SKM-1 treated with dmso at 0.1 percent for 144 hours (cell line): ENCODE results near the gene ARHGAP20.
"Not testable (repeated sequence)": the region's sequence is repeated elsewhere in the genome, so short reads cannot be mapped to it uniquely, and the experiment has no call there.

Experiments used
- DNase-seq: peaks from one replicate; lab custom pipeline; 2025; ENCODE audit not compliant: unreplicated experiment; lab: John Stamatoyannopoulos, UW

Gene ARHGAP20

DNA sequence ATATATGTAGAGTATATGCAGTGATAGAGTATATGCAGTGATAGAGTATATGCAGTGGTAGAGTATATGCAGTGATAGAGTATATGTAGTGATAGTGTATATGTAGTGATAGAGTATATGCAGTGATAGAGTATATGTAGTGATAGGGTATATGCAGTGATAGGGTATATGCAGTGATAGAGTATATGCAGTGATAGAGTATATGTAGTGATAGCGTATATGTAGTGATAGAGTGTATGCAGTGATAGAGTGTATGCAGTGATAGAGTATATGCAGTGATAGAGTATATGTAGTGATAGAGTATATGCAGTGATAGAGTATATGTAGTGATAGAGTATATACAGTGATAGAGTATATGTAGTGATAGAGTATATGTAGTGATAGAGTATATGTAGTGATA is 92.9 kb downstream of the ARHGAP20 start:
- not testable (repeated sequence) for DNase-seq

DNA sequence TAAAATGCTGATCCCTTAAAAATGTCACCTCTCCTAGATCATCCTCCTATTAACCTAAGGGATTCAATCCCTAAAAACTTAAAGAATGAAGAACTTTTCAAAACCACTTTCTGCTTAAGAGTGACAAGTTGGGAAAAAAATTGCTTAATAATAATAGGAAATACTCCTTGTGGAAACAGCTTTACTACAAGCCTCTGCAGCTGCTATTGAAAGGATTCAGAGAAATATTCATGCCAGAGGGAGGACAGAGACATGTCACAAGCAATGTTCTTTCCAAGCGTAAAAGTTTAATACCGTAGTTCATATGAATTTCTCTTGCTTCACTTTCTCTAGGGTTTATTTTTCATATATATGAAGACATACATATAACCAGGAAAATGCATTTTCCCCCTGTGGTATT is 98.2 kb downstream of the ARHGAP20 start:
- no peak for DNase-seq

DNA sequence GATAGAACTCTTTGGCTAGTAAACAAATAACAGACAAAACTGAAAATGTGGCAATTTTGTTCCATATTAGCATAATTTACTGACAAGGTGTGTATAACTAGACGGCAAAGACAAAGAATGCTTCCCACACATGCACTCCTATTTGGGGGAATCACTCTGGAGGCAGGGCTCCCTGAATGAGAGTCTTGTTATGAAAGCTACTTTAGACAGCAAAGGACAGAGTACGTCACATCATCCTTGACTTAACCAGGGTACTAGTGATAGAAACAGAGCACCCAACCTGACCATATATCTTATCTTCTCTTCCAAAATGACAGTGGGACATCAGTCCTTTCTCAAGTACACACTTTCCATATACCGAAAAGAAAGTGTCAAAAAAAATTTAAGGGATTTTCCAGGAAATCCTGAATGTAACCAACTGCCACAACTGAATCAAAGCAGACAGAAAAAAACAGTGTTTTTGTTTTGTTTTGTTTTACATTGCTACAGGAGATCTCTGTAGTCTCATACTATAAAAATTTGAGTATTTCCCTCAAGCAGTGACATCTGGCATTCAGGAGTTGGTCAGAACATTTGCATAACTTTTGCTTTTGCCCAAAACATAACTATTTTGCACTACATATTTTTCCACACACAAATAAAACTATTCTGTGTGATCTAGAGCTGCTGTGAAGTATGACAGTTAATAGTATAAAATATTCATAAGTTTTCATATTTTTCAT is 98.9 kb downstream of the ARHGAP20 start:
- no peak for DNase-seq

DNA sequence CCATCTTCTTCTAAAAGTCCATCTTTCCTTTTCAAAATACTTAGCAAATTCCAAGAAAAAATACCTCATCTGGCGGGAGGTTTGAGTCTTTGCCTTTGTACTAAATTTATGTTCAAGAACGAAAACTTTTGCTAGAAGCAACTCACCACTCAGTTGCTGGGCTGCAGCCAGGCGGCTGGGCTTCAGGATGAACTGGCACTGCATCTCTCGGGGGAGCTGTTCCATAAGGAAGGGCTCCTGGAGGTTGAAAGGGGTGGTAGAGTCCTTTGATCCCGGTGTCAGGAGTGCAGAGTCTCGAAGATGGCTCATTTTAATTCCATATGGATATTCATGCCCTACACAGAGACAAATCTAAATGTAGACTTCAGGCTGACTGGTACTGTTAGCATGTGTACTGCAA is 105.8 kb downstream of the ARHGAP20 start:
- DNase-seq, result no peak

DNA sequence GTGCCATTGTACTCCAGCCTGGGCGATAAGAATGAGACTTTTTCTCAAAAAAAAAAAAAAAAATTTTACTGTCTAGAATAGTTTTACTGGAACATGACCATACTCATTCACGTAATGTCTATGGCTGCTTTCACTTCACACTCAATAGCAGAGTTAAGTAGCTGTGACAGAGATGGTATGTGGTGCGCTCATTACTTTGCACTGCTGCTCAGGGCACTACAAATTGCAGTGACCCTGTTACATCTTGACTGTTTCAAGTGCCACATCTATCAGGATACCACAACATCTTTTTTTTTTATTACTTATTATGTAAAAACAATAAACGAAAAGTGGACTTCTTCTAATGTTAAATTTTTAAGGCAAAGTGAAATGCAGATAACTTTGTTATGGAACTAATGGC is 110.3 kb downstream of the ARHGAP20 start:
- DNase-seq, result no peak

GRCh38 chr11:110600322-110600721 is 111.9 kb downstream of the ARHGAP20 start:
- no peak for DNase-seq

DNA sequence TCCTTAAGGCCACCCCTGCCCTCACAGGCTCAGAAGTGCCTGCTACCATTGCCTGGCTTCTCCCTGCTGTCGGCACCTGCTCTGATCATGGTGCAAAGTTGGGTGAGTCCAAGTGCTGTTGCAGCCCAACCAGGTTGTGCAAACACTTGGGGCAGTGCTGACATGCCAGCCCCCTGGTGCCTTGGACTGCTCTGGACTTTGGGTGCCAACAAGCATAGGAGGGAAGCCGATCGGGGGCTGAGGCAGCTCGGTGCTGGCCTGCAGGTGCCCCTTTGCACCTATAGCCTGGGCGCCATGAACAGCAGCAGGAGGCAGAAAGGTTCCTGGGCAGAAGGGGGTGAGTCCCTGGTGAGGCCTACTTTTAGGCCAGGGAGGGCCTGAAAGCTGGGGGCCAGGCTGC is 113.0 kb downstream of the ARHGAP20 start:
- no peak for DNase-seq

GRCh38 chr11:110598725-110599124 is 113.5 kb downstream of the ARHGAP20 start:
- no peak for DNase-seq

DNA sequence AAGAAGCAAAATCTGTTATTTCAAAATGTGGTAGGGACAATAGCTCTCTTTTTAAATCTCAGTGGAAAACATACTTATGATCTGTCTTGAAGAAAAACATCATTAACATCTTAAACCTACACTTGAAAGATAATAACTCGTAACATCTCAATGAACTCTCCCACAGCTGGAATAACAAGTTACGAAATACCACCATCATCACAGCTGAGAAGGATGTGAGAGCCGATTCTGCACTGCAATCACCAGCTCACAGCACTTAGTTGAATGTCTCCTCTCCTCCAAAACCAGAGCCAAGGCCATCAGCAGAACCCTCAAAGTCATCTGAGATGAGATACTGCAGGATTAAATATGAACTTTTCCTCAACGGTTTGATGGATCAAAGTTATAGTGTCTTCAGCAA is 124.3 kb downstream of the ARHGAP20 start:
- no peak for DNase-seq

DNA sequence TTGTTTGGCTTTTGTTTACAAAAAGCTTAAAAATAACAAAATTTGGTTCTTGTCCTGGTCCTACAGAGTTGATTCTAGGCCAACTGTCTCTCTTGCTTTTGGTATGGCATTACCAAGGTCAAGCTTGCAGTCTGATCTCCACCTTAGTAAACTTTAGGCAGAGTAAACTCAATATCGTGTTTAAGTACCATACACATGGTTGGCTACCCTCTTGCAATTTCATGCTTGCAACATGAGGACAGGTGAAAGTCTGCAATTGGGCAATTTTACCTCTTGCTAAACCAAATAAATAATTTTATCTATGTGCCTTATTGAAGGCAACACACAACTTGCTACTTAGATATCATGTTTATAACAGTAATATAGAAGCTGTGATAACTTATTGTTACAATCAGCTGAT is 125.1 kb downstream of the ARHGAP20 start:
- no peak for DNase-seq

DNA sequence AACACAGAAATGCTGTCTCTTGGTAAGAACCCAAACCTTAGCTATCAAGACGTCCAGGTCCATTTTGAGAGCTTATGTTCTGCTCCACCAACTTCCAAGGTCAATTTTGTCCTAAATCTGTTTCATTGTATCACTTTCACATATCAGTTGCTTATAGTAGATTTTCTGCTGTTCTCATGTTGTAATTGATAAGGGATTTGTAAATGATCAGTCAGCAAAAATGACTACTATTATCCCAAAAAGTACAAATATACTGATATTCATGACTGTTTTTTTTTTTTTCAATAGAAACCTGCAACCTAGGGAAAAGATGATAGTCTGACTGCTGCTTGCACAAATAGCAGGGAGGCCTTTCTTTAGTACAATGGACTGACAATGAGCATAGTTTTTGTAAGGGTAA is 128.1 kb downstream of the ARHGAP20 start:
- no peak for DNase-seq

DNA sequence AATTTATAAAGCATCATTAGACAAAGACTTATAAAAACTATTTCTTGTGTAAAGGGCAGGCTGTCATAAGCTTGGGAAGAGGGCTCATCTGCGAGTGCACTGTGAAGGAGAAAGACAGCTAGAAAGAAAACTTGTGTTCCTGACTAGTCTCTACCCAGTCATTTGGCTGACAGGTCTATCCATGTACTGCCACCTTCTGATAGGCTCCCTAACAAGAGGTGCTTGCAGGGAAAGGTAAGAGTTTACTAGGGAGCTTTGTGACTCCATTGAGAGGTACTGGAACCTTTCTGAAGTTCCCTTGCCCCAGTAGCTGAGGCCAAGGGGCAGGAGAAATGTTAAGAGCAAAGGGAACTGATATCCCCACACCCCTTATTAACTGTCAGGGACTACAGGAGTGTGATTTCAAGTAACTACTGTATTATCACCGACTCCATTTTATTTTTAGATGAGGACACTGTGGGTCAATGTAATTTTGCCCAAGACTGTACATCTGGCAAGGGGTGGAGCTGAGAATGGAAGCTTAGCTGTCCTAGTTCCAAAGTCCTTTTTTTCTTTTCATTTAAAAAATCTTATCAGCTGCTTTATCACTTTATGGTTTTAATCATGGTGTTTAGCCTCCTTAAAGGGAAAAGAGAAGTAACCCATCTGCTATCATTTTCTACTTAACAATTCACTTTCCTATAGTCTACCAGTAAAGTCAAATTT is 129.4 kb downstream of the ARHGAP20 start:
- DNase-seq, result no peak

DNA sequence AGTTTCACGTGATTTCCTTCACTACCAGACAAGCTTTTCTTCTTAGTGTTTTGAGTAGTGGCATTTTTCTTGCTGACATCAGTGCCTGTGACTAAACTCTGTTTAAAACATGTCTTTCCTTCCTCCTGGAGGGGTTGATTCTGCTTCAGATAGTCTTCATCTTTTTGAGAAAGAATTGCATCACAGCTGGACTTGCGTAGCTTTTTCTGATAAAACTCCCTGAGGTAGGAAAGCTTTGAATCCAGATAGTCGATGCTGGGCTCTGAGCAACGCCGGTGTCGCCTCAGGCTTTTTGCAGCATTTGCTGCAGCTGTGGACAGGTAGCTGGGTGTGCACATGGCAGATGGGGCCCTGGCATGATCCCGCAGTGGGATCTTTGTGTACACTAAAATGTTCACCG is 131.7 kb downstream of the ARHGAP20 start:
- no peak for DNase-seq

- DNase-seq, result no peak
These were observed 138.8 kb downstream of the ARHGAP20 start for GRCh38 chr11:110573411-110573810.

GRCh38 chr11:110571081-110571720 is 141.0 kb downstream of the ARHGAP20 start:
- DNase-seq, result peak; percentile 3

DNA sequence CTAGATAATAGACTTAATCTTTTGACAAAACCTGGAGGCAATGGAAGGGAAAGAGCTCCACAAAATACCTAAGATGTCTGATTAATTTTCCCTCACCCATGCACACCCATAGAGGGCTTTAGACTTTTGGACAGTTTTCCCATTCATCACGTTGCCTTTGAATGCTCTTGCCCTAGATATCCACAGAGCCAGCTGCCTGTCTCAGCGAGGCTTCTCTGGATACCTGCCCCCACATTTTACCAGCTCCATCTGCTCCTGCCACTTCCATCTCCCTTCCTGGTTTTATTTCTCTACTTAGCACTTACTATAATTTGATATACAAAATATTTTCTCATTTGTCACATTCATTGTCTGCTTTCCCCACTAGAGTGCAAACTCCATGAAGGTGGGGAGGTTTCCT is 145.7 kb downstream of the ARHGAP20 start:
- no peak for DNase-seq

- DNase-seq, result peak; percentile 68
These were observed 146.6 kb downstream of the ARHGAP20 start for GRCh38 chr11:110565357-110566336.

GRCh38 chr11:110564676-110565356 is 147.4 kb downstream of the ARHGAP20 start:
- DNase-seq, result no peak

GRCh38 chr11:110544779-110545178 is 167.5 kb downstream of the ARHGAP20 start:
- DNase-seq, result no peak

GRCh38 chr11:110538154-110538553 is 174.1 kb downstream of the ARHGAP20 start:
- DNase-seq, result no peak
